Lower leg skin (tissue), 3 donors: Measurements from ENCODE around the gene ACTRT2.

Experiments
- POLR2A ChIP-seq, 2 donors: fragments of 450-650 bp; IDR thresholded peaks; one replicate each; pipeline ENCODE4 v1.6.1; 2016 to 2017; ENCODE audit warnings: antibody characterized with exemption in 2 of 2, mild to moderate bottlenecking in 1 of 2, moderate library complexity in 1 of 2
- TF ChIP-seq, protein P1 (sequence below), 3 donors: fragments of 450-650 bp; IDR thresholded peaks; one replicate each; pipeline ENCODE4 v1.5.1; 2016; ENCODE audit warnings: antibody characterized with exemption in 3 of 3, mild to moderate bottlenecking in 3 of 3, moderate library complexity in 2 of 3

DNA sequence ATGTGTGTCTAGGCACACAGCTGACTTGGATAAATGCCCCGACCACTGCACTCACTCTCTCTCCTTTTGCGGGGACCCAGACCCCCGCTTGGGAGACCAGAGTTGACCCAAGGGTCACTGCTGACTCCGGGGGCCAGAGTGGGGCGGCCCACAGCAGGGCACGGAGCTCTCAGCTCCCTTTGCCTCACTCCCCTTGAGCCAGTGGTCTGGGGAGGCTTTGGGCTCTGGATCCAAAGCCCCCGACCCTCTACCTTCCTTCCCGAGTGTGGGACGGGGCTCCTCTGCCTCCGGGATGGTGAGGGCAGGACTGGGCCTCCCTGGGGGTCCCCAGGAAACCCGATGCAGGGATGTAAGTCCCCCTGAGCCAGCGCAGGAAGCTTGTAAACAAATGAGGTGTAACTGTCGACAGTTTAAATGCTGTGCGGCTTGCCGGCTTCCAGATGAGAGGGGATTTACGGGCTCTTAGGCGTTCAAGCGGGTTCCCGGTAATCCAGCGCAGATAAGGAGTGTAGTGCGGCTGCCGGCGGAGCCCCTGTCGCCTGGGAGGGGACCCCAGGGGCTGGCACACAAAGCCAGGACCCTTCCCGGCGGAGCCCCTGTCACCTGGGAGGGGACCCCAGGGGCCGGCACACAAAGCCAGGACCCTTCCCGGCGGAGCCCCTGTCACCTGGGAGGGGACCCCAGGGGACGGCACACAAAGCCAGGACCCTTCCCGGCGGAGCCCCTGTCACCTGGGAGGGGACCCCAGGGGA lies 7.4 kb downstream of the ACTRT2 start:
- TF ChIP-seq, protein P1, sequence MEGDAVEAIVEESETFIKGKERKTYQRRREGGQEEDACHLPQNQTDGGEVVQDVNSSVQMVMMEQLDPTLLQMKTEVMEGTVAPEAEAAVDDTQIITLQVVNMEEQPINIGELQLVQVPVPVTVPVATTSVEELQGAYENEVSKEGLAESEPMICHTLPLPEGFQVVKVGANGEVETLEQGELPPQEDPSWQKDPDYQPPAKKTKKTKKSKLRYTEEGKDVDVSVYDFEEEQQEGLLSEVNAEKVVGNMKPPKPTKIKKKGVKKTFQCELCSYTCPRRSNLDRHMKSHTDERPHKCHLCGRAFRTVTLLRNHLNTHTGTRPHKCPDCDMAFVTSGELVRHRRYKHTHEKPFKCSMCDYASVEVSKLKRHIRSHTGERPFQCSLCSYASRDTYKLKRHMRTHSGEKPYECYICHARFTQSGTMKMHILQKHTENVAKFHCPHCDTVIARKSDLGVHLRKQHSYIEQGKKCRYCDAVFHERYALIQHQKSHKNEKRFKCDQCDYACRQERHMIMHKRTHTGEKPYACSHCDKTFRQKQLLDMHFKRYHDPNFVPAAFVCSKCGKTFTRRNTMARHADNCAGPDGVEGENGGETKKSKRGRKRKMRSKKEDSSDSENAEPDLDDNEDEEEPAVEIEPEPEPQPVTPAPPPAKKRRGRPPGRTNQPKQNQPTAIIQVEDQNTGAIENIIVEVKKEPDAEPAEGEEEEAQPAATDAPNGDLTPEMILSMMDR (IDR thresholded peaks at IDR 0.05): no peak
- TF ChIP-seq POLR2A (IDR thresholded peaks at IDR 0.05): no peak
